ENCODE results near the gene GNGT1.

Gene GNGT1

GRCh38 chr7:93949423-93949822 is 43.1 kb downstream of the GNGT1 start:
- no CpG with 5 or more reads among the region's 1 CpG for WGBS
- Histone ChIP-seq H3K79me1 (replicated peaks; ENCODE audit: low read length, poor library complexity, severe bottlenecking) (no peaks in the 10 kb centered on the region), H3K9me3 (ENCODE audit: control insufficient read depth, low read length) (no peaks in the 10 kb centered on the region), H2BK15ac (ENCODE audit: low read depth, poor library complexity, severe bottlenecking) (no peak overlapping the region), H2BK120ac (ENCODE audit: low read depth, low read length) (no peak overlapping the region), H2AK5ac (ENCODE audit: low read length, severe bottlenecking) (no peak overlapping the region), H3K27ac (ENCODE audit: low read length, poor library complexity, severe bottlenecking) (no peak overlapping the region), H3K14ac (ENCODE audit: low read length in 2 of 2) (no peak overlapping the region), H2AFZ (ENCODE audit: low read depth, low read length) (no peak overlapping the region), H3K4me2 (ENCODE audit: low read length, poor library complexity, severe bottlenecking) (no peak overlapping the region), H2BK12ac (ENCODE audit: low read length in 2 of 2) (no peak overlapping the region), H3K36me3 (ENCODE audit: control insufficient read depth in 1 of 2, insufficient read depth in 2 of 2, low read depth in 1 of 2, low read length in 2 of 2) (no peaks in the 10 kb centered on the region), H4K8ac (ENCODE audit: low read length) (no peak overlapping the region), H3K4me1 (ENCODE audit: control insufficient read depth, insufficient read depth, low read depth, low read length) (peaks cover 3% of the 10 kb centered on the region), H3K9ac (ENCODE audit: low read length) (no peak overlapping the region), H3K4me3 (ENCODE audit: insufficient read depth in 1 of 2, low read depth in 1 of 2, low read length in 2 of 2) (no peak overlapping the region), H3K18ac (ENCODE audit: low read depth in 1 of 2, low read length in 2 of 2) (no peak overlapping the region), H4K91ac (ENCODE audit: low read length) (no peak overlapping the region), H2BK5ac (ENCODE audit: low read depth, low read length, poor library complexity, severe bottlenecking) (no peak overlapping the region), H3K23ac (ENCODE audit: low read length in 2 of 2) (no peak overlapping the region), H3K4ac (ENCODE audit: low read depth in 1 of 2, low read length in 2 of 2) (no peak overlapping the region), H3K27me3 (ENCODE audit: control insufficient read depth in 1 of 2, insufficient read depth in 1 of 2, low read length in 2 of 2) (no peaks in the 10 kb centered on the region)
- DNase-seq = peak; percentile 95

GRCh38 chr7:93955304-93955703 is 48.9 kb downstream of the GNGT1 start:
- H2BK5ac ChIP-seq (ENCODE audit: low read depth, low read length, poor library complexity, severe bottlenecking) = no peak overlapping the region
- H3K9me3 ChIP-seq (ENCODE audit: control insufficient read depth, low read length) = no peaks in the 10 kb centered on the region
- H3K36me3 ChIP-seq (ENCODE audit: control insufficient read depth in 1 of 2, insufficient read depth in 2 of 2, low read depth in 1 of 2, low read length in 2 of 2) = no peaks in the 10 kb centered on the region
- H3K4ac ChIP-seq (ENCODE audit: low read depth in 1 of 2, low read length in 2 of 2) = no peak overlapping the region
- no peak overlapping the region for H3K9ac ChIP-seq (ENCODE audit: low read length)
- H4K91ac ChIP-seq (ENCODE audit: low read length) = no peak overlapping the region
- H3K4me2 ChIP-seq (ENCODE audit: low read length, poor library complexity, severe bottlenecking) = no peak overlapping the region
- H3K4me1 ChIP-seq (ENCODE audit: control insufficient read depth, insufficient read depth, low read depth, low read length) = no peaks in the 10 kb centered on the region
- H3K79me1 ChIP-seq (replicated peaks; ENCODE audit: low read length, poor library complexity, severe bottlenecking) = no peaks in the 10 kb centered on the region
- 94% methylated on average over 2 of the region's 2 CpGs for WGBS
- H3K18ac ChIP-seq (ENCODE audit: low read depth in 1 of 2, low read length in 2 of 2) = no peak overlapping the region
- H2AK5ac ChIP-seq (ENCODE audit: low read length, severe bottlenecking) = no peak overlapping the region
- H2BK15ac ChIP-seq (ENCODE audit: low read depth, poor library complexity, severe bottlenecking) = no peak overlapping the region
- no peak overlapping the region for H3K23ac ChIP-seq (ENCODE audit: low read length in 2 of 2)
- H3K4me3 ChIP-seq (ENCODE audit: insufficient read depth in 1 of 2, low read depth in 1 of 2, low read length in 2 of 2) = no peak overlapping the region
- H2BK120ac ChIP-seq (ENCODE audit: low read depth, low read length) = no peak overlapping the region
- H2AFZ ChIP-seq (ENCODE audit: low read depth, low read length) = no peak overlapping the region
- no peak overlapping the region for H3K27ac ChIP-seq (ENCODE audit: low read length, poor library complexity, severe bottlenecking)
- no peak overlapping the region for H2BK12ac ChIP-seq (ENCODE audit: low read length in 2 of 2)
- DNase-seq = no peak
- H3K27me3 ChIP-seq (ENCODE audit: control insufficient read depth in 1 of 2, insufficient read depth in 1 of 2, low read length in 2 of 2) = no peaks in the 10 kb centered on the region
- no peak overlapping the region for H3K14ac ChIP-seq (ENCODE audit: low read length in 2 of 2)
- H4K8ac ChIP-seq (ENCODE audit: low read length) = no peak overlapping the region

- Histone ChIP-seq H2BK15ac (ENCODE audit: low read depth, poor library complexity, severe bottlenecking) (no peak overlapping the region), H2BK120ac (ENCODE audit: low read depth, low read length) (no peak overlapping the region), H2AFZ (ENCODE audit: low read depth, low read length) (no peak overlapping the region), H3K14ac (ENCODE audit: low read length in 2 of 2) (no peak overlapping the region), H3K36me3 (ENCODE audit: control insufficient read depth in 1 of 2, insufficient read depth in 2 of 2, low read depth in 1 of 2, low read length in 2 of 2) (no peaks in the 10 kb centered on the region), H3K79me1 (replicated peaks; ENCODE audit: low read length, poor library complexity, severe bottlenecking) (no peaks in the 10 kb centered on the region), H2AK5ac (ENCODE audit: low read length, severe bottlenecking) (no peak overlapping the region), H3K18ac (ENCODE audit: low read depth in 1 of 2, low read length in 2 of 2) (no peak overlapping the region), H3K4ac (ENCODE audit: low read depth in 1 of 2, low read length in 2 of 2) (no peak overlapping the region), H3K27me3 (ENCODE audit: control insufficient read depth in 1 of 2, insufficient read depth in 1 of 2, low read length in 2 of 2) (no peaks in the 10 kb centered on the region), H4K8ac (ENCODE audit: low read length) (no peak overlapping the region), H3K4me3 (ENCODE audit: insufficient read depth in 1 of 2, low read depth in 1 of 2, low read length in 2 of 2) (no peak overlapping the region), H3K4me1 (ENCODE audit: control insufficient read depth, insufficient read depth, low read depth, low read length) (no peaks in the 10 kb centered on the region), H2BK12ac (ENCODE audit: low read length in 2 of 2) (no peak overlapping the region), H3K27ac (ENCODE audit: low read length, poor library complexity, severe bottlenecking) (no peak overlapping the region), H3K4me2 (ENCODE audit: low read length, poor library complexity, severe bottlenecking) (no peak overlapping the region), H3K23ac (ENCODE audit: low read length in 2 of 2) (no peak overlapping the region), H3K9me3 (ENCODE audit: control insufficient read depth, low read length) (no peaks in the 10 kb centered on the region), H3K9ac (ENCODE audit: low read length) (no peak overlapping the region), H2BK5ac (ENCODE audit: low read depth, low read length, poor library complexity, severe bottlenecking) (no peak overlapping the region), H4K91ac (ENCODE audit: low read length) (no peak overlapping the region)
- WGBS = 80% methylated on average over 1 of the region's 1 CpG
- no peak for DNase-seq
Observed at GRCh38 chr7:93957767-93958166, 51.4 kb downstream of the GNGT1 start.

GRCh38 chr7:93958216-93958615 is 51.8 kb downstream of the GNGT1 start:
- H3K23ac ChIP-seq (ENCODE audit: low read length in 2 of 2) = no peak overlapping the region
- H2AFZ ChIP-seq (ENCODE audit: low read depth, low read length) = no peak overlapping the region
- H4K91ac ChIP-seq (ENCODE audit: low read length) = no peak overlapping the region
- no peak overlapping the region for H3K4me3 ChIP-seq (ENCODE audit: insufficient read depth in 1 of 2, low read depth in 1 of 2, low read length in 2 of 2)
- no peaks in the 10 kb centered on the region for H3K27me3 ChIP-seq (ENCODE audit: control insufficient read depth in 1 of 2, insufficient read depth in 1 of 2, low read length in 2 of 2)
- H2BK5ac ChIP-seq (ENCODE audit: low read depth, low read length, poor library complexity, severe bottlenecking) = no peak overlapping the region
- H3K27ac ChIP-seq (ENCODE audit: low read length, poor library complexity, severe bottlenecking) = no peak overlapping the region
- no peaks in the 10 kb centered on the region for H3K79me1 ChIP-seq (replicated peaks; ENCODE audit: low read length, poor library complexity, severe bottlenecking)
- no peak for DNase-seq
- H3K4me2 ChIP-seq (ENCODE audit: low read length, poor library complexity, severe bottlenecking) = no peak overlapping the region
- H2BK12ac ChIP-seq (ENCODE audit: low read length in 2 of 2) = no peak overlapping the region
- no peak overlapping the region for H4K8ac ChIP-seq (ENCODE audit: low read length)
- no peak overlapping the region for H2BK15ac ChIP-seq (ENCODE audit: low read depth, poor library complexity, severe bottlenecking)
- H3K4me1 ChIP-seq (ENCODE audit: control insufficient read depth, insufficient read depth, low read depth, low read length) = no peaks in the 10 kb centered on the region
- H2BK120ac ChIP-seq (ENCODE audit: low read depth, low read length) = no peak overlapping the region
- H3K9me3 ChIP-seq (ENCODE audit: control insufficient read depth, low read length) = no peaks in the 10 kb centered on the region
- no peak overlapping the region for H3K9ac ChIP-seq (ENCODE audit: low read length)
- H3K4ac ChIP-seq (ENCODE audit: low read depth in 1 of 2, low read length in 2 of 2) = no peak overlapping the region
- H2AK5ac ChIP-seq (ENCODE audit: low read length, severe bottlenecking) = no peak overlapping the region
- H3K18ac ChIP-seq (ENCODE audit: low read depth in 1 of 2, low read length in 2 of 2) = no peak overlapping the region
- WGBS = 94% methylated on average over 2 of the region's 3 CpGs
- no peaks in the 10 kb centered on the region for H3K36me3 ChIP-seq (ENCODE audit: control insufficient read depth in 1 of 2, insufficient read depth in 2 of 2, low read depth in 1 of 2, low read length in 2 of 2)
- no peak overlapping the region for H3K14ac ChIP-seq (ENCODE audit: low read length in 2 of 2)

All from mesenchymal stem cell (in vitro differentiated cells and primary cell).